LNCaP clone FGC (cell line): ENCODE data around the gene E2F1.

ENCODE experiments used
- DNase-seq: peaks from one replicate; pipeline ENCODE4 v3.0.0-alpha.2; 2011; ENCODE audit warnings: low read depth
- H3K4me3 ChIP-seq: 2 replicates; pipeline ENCODE4 v1.5.1; 2011; ENCODE audit warnings: mild to moderate bottlenecking, low read depth, low read length, control low read depth
- TF ChIP-seq, protein P1 (sequence below): IDR thresholded peaks from 2 replicates; pipeline ENCODE4 v1.5.1; 2012; ENCODE audit warnings: mild to moderate bottlenecking; ENCODE audit not compliant: control insufficient read depth, insufficient read depth; ENCODE audit errors: extremely low read depth

The E2F1 gene

DNA sequence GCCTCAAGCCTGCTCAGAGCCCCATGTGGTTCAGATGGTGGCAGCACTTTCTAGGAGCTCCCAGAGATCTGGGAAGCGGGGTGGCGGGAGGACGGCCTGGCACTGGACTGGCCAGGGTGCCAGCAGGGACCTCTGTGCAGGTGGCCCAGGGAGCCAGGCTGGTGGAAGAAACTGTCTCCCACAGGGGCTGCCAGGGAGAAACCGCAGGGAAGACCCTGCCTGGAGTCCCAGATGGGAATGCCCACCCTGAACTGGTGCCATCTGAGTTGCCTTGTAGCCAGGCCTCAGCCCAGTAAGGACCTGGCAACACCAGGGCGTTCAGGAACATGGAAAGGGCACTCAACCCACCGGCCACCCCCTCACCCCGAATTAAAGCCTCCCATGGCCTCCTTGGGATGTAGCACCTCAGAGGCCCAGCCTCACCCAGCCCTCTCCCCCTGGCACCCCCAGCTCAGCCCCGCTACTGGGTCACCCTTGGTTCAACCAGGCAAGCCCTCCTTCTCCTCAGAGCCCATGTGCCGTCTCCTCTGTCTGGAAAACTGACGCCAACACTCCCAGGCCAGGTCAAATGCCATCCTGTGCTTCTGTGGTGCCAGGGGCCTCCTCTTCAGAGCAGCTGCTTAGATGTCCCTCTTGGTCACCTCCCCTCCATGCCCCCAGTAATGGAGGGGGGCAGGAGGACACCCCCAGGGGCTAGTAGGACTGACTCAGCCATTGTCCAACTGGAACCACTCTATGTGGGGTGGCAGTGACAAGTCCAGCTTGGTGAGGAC lies 30.0 kb downstream of the E2F1 start:
- H3K4me3 ChIP-seq, result no peak overlapping the region
- no peak for DNase-seq
- TF ChIP-seq, protein P1, sequence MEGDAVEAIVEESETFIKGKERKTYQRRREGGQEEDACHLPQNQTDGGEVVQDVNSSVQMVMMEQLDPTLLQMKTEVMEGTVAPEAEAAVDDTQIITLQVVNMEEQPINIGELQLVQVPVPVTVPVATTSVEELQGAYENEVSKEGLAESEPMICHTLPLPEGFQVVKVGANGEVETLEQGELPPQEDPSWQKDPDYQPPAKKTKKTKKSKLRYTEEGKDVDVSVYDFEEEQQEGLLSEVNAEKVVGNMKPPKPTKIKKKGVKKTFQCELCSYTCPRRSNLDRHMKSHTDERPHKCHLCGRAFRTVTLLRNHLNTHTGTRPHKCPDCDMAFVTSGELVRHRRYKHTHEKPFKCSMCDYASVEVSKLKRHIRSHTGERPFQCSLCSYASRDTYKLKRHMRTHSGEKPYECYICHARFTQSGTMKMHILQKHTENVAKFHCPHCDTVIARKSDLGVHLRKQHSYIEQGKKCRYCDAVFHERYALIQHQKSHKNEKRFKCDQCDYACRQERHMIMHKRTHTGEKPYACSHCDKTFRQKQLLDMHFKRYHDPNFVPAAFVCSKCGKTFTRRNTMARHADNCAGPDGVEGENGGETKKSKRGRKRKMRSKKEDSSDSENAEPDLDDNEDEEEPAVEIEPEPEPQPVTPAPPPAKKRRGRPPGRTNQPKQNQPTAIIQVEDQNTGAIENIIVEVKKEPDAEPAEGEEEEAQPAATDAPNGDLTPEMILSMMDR, result no peak

GRCh38 chr20:33655164-33655563 lies 31.0 kb downstream of the E2F1 start:
- no peak overlapping the region for H3K4me3 ChIP-seq
- TF ChIP-seq, protein P1, result no peak
- DNase-seq, result no peak

- no peak for DNase-seq
- H3K4me3 ChIP-seq, result no peak overlapping the region
- TF ChIP-seq, protein P1, result no peak
Measured at GRCh38 chr20:33654680-33655161, 31.5 kb downstream of the E2F1 start.

GRCh38 chr20:33653900-33654596 lies 32.1 kb downstream of the E2F1 start:
- peak; percentile 94 for DNase-seq
- no peak overlapping the region for H3K4me3 ChIP-seq
- TF ChIP-seq, protein P1, result no peak

- no peak for DNase-seq
- no peak overlapping the region for H3K4me3 ChIP-seq
- TF ChIP-seq, protein P1, result peak; percentile 76
Measured at GRCh38 chr20:33653218-33653899, 32.8 kb downstream of the E2F1 start.

GRCh38 chr20:33651562-33652048 lies 34.6 kb downstream of the E2F1 start:
- no peak for DNase-seq
- no peak overlapping the region for H3K4me3 ChIP-seq
- TF ChIP-seq, protein P1, result no peak
